Mesothelial cell of epicardium (in vitro differentiated cells): ENCODE data around the gene PRAMEF10. TPM values are rescaled to one million over a fixed set of nuclear protein-coding genes. Genes with fewer than 3 reads are reported as not detected.
"Not testable (repeated sequence)": the region's sequence is repeated elsewhere in the genome, so short reads cannot be mapped to it uniquely, and the experiment has no call there.

ENCODE experiments used
- DNase-seq, 2 experiments: peaks; one replicate each; pipeline ENCODE4 v3.0.0; 2021; ENCODE audit warnings: low spot score in 2 of 2; ENCODE audit not compliant: unreplicated experiment in 2 of 2
- H3K27ac Mint-ChIP-seq: 2 replicates; pipeline ENCODE4 v1.8.0; 2021; ENCODE audit warnings: mixed read lengths
- H3K27me3 Mint-ChIP-seq: 2 replicates; pipeline ENCODE4 v1.8.0; 2021; ENCODE audit warnings: low read depth, mixed read lengths
- H3K36me3 Mint-ChIP-seq: 2 replicates; pipeline ENCODE4 v1.8.0; 2021; ENCODE audit warnings: mixed read lengths
- H3K4me1 Mint-ChIP-seq: 2 replicates; pipeline ENCODE4 v1.8.0; 2021; ENCODE audit warnings: mixed read lengths
- H3K4me3 Mint-ChIP-seq: 2 replicates; pipeline ENCODE4 v1.8.0; 2021; ENCODE audit warnings: mild to moderate bottlenecking, moderate library complexity, mixed read lengths
- H3K9me3 Mint-ChIP-seq: 2 replicates; pipeline ENCODE4 v1.8.0; 2021; ENCODE audit warnings: mixed read lengths
- CTCF ChIP-seq: fragments of 200-600 bp; sonication (generic); IDR thresholded peaks from one replicate; pipeline ENCODE4 v1.5.0; 2021; ENCODE audit warnings: antibody characterized with exemption; ENCODE audit not compliant: unreplicated experiment
- total RNA-seq: library from RNA; stranded (reverse); gene quantifications from 3 replicates; pipeline ENCODE4 v1.2.1, GENCODE V29; 2021

Gene PRAMEF10
- total RNA-seq, 1 donor from 2014 or later = not detected

DNA sequence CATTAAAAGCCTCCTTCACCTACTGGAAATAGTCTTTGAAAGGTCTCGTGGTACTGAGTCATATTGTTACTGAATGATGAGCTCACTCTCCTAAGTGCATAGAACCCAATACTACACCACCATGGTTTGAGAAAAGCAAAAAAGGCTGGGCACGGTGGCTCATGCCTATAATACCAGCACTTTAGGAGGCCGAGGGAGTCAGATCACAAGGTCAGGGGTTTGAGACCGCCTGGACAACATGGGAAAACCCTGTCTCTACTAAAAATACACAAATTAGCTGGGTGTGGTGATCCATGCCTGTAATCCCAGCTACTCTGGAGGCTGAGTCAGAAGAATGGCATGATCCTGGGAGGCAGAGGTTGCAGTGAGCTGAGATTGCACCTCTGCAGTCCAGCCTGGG lies 46.3 kb downstream of the PRAMEF10 start:
- Mint-ChIP-seq H3K27ac (no peak overlapping the region), H3K4me3 (no peak overlapping the region), H3K9me3 (peaks cover 48% of the 10 kb centered on the region), H3K4me1 (no peaks in the 10 kb centered on the region), H3K36me3 (peaks cover 2% of the 10 kb centered on the region), H3K27me3 (no peaks in the 10 kb centered on the region)
- DNase-seq = no peak
- TF ChIP-seq CTCF = no peak

- H3K27ac Mint-ChIP-seq, H3K4me1 Mint-ChIP-seq, H3K27me3 Mint-ChIP-seq, DNase-seq, H3K36me3 Mint-ChIP-seq, H3K4me3 Mint-ChIP-seq: not testable (repeated sequence)
- peaks cover 52% of the 10 kb centered on the region for H3K9me3 Mint-ChIP-seq
Observed at GRCh38 chr1:12848620-12849019, 49.5 kb downstream of the PRAMEF10 start, which contains the start of gene HNRNPCL1. Gene HNRNPCL1, minus strand, starts transcription at chr1:12848720. Its CDS starts 431 bp downstream, at chr1:12848289.

Other genes with a start within 250 kb of the PRAMEF10 start
- not detected in 3 replicates for gene AADACL3, start 182.2 kb downstream of the PRAMEF10 start, total RNA-seq
- gene CFAP107, start 152.1 kb downstream of the PRAMEF10 start, total RNA-seq = not detected in 3 replicates
- not detected in 3 replicates for gene PRAMEF12, start 124.5 kb downstream of the PRAMEF10 start, total RNA-seq
- gene PRAMEF1, start 106.9 kb downstream of the PRAMEF10 start, total RNA-seq = not detected in 3 replicates
- not detected in 3 replicates for gene PRAMEF11, start 66.9 kb downstream of the PRAMEF10 start, total RNA-seq
- not detected in 3 replicates for gene HNRNPCL1, start 49.5 kb downstream of the PRAMEF10 start, total RNA-seq
- not detected in 3 replicates for gene PRAMEF2, start 41.2 kb downstream of the PRAMEF10 start, total RNA-seq
- not detected in 3 replicates for gene PRAMEF4, start 12.1 kb downstream of the PRAMEF10 start, total RNA-seq
- not detected in 3 replicates for gene PRAMEF7, start 18.3 kb upstream of the PRAMEF10 start, total RNA-seq
- not detected in 3 replicates for gene PRAMEF6, start 49.3 kb upstream of the PRAMEF10 start, total RNA-seq
- not detected in 3 replicates for gene PRAMEF27, start 158.3 kb upstream of the PRAMEF10 start, total RNA-seq
- gene HNRNPCL3, start 162.5 kb upstream of the PRAMEF10 start, total RNA-seq = not detected in 3 replicates
- not detected in 3 replicates for gene PRAMEF25, start 172.5 kb upstream of the PRAMEF10 start, total RNA-seq
- gene HNRNPCL2, start 218.6 kb upstream of the PRAMEF10 start, total RNA-seq = not detected in 3 replicates